RKO (cell line): ENCODE results near the gene PSPC1.

Source experiments
- DNase-seq: peaks from one replicate; pipeline ENCODE4 v3.0.0-alpha.2; 2016; ENCODE audit warnings: low spot score

Gene PSPC1

GRCh38 chr13:19673473-19674430 lies 109.0 kb downstream of the PSPC1 start:
- DNase-seq: no peak

GRCh38 chr13:19672990-19673389 lies 109.8 kb downstream of the PSPC1 start:
- DNase-seq: no peak

GRCh38 chr13:19670147-19670546 lies 112.6 kb downstream of the PSPC1 start:
- no peak for DNase-seq

- DNase-seq: no peak
These were observed 114.0 kb downstream of the PSPC1 start for GRCh38 chr13:19668778-19669177.

- DNase-seq: no peak
These were observed 117.3 kb downstream of the PSPC1 start for GRCh38 chr13:19665427-19665859.

- DNase-seq: no peak
These were observed 118.1 kb downstream of the PSPC1 start for GRCh38 chr13:19664481-19665230.

GRCh38 chr13:19663416-19663979 lies 119.2 kb downstream of the PSPC1 start:
- DNase-seq: no peak

- DNase-seq: no peak
These were observed 121.2 kb downstream of the PSPC1 start for GRCh38 chr13:19661561-19661960.

- DNase-seq: no peak
These were observed 121.6 kb downstream of the PSPC1 start for GRCh38 chr13:19661126-19661525.

- no peak for DNase-seq
These were observed 123.9 kb downstream of the PSPC1 start for GRCh38 chr13:19658831-19659230.

GRCh38 chr13:19657872-19658591 lies 124.7 kb downstream of the PSPC1 start:
- DNase-seq: no peak
